Myocyte (in vitro differentiated cells): ENCODE data around the gene FLT3LG. TPM values are rescaled to one million over a fixed set of nuclear protein-coding genes. Genes with fewer than 3 reads are reported as not detected.

ENCODE experiments used
- DNase-seq: peaks from one replicate; pipeline ENCODE4 v3.0.0-alpha.2; 2012; ENCODE audit warnings: low read depth
- polyA plus RNA-seq: library from polyadenylated mRNA; unstranded; fragments of >200 nt; gene quantifications from one replicate; pipeline ENCODE4 v1.2.1, GENCODE V29; 2012; ENCODE audit warnings: missing spikeins
- total RNA-seq: library from RNA; depleted of rRNA; stranded (reverse); fragments of >200 nt; gene quantifications from 2 replicates; pipeline ENCODE4 v1.2.3, GENCODE V29; 2014

Gene FLT3LG, protein sequence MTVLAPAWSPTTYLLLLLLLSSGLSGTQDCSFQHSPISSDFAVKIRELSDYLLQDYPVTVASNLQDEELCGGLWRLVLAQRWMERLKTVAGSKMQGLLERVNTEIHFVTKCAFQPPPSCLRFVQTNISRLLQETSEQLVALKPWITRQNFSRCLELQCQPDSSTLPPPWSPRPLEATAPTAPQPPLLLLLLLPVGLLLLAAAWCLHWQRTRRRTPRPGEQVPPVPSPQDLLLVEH
- total RNA-seq: 2.6 and 3.4 TPM in 2 replicates
- polyA plus RNA-seq: 7.2 TPM

DNA sequence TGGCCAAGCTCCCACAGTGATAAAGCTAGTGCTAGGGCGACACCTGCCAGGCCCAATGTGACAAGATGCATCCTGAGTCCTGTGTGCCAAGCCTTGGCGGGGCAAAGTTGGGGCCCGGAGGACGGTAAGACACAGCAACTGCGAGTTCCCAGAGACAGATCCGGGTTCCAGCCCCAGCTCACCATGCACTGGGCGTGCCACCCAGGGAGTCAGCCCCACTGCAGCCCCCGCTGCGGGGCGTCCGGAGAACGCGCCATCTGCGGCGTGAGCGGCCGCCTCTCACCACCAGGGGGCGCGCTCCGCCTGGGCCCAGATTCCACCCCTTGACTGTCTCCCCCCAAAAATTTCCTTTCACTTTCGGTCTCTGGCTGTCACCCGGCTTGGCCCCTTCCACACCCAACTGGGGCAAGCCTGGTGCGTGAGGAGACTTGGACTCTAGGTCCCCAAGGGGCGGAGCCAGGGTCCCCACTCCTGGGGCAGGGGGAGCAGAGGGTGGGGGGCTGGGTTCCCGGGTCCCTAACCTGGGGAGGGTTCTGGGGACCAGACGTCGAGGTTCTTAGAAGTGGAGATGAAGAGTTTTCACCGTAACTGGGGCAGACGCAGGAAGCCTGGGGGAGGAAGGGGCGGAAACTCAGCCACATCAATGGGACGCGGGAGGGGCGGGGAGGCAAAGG lies at the start of gene FLT3LG:
Gene FLT3LG (plus strand): TSS at position 348 of the 674 bp plus-strand sequence. CDS start 425 bp downstream, outside the sequence.
- DNase-seq: peak; percentile 73

DNA sequence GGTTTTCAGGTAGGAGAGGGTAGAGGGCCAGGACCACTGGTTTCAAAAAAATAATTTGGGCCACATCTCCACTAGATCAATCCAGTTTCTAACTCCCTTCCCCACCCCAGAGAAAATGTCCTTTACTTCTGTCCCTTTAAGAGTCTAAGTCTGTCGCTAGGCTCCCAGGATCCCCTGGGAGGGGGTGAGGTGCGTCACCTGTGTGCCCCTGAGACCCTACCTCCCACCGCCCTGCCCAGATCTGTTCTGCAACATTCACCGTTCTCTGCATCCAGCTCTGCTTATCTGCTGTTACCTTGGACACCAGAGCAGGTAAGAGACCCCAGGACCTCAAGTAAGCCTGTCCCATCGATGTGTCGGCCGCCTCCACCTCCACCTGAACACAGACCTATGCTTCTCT lies 48.8 kb upstream of the FLT3LG start, which contains the start of gene GFY:
Gene GFY (plus strand): TSS at position 211 of the 400 bp plus-strand sequence. CDS start 1,043 bp downstream, outside the sequence.
- DNase-seq: no peak

DNA sequence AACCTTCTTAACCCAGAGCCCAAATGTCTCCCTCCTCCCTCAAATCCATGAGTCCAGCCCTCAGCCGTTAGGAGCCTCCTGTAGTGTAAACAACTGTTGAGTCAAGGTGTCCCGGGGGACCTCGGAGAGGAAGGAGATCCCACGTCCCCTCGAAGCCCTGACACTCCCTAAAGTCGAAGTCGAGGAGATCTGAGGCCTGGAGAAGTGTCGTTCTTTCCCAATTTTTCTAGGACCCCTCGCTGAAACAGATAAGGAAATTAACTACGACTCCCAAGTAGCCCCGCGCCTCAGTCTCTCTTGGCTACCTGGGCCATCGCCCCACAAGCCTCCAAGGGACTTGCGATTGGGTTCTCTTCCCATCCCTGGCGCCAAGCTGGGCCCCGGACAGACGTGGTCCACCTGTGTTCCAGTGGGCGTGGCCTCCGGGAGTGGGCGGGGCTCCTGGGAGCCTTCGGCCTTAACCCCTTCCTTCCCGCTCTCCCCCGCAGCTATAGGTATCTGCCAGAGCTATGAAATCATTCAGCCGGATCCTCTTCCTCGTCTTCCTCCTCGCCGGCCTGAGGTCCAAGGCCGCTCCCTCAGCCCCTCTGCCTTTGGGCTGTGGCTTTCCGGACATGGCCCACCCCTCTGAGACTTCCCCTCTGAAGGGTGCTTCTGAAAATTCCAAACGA lies 48.0 kb upstream of the FLT3LG start:
- DNase-seq: no peak

DNA sequence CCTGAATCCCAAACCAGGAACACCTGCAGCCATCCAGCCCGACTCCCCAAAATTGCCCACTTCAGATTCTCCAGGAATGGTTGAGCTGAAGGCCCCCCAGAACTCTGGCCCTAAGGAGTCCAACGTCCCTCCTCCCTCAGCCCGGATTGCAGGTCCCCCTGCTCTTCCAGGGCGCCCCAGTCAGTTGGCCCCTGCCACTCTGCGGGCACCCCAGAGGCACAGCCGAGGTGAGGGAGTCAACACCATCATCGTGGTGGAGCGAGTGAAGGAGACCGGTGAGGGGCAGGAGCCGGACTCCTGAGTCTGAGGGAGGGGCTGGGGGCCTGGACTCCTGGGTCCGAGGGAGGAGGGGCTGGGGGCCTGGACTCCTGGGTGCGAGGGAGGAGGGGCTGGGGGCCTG lies 46.7 kb upstream of the FLT3LG start:
- no peak for DNase-seq

DNA sequence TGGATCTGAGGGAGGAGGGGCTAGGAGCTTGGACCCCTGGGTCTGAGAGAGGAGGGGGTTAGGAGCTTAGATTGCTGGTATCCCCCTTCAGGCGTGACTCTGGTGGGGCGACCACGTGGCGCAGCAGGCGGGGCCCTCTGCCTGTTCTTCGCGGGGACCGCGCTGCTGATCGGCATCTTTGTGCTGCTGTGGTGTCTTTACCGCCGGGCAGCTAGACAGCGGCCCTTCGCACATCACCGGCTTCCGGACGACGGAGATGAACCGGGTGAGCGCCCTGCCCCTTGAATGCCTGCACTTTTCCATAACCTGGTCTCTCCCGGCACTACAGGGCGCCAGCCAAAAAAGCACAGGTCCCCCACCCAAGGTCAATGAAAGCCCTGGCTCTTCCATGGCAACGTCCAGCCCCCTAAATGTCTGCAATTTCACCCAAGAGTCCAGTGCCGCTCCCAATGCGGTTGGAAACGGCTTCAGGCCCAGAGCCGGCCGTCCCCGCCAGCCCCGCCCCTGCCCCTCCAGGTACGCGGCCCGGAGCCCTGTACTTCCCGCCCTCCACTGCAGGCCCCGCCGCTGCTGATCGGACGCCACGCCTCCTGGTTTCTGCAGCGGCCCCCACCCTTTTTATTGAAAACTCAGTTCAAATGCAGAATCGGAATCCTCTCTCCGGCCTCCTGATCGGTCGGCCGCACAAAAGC lies 46.0 kb upstream of the FLT3LG start:
- no peak for DNase-seq

DNA sequence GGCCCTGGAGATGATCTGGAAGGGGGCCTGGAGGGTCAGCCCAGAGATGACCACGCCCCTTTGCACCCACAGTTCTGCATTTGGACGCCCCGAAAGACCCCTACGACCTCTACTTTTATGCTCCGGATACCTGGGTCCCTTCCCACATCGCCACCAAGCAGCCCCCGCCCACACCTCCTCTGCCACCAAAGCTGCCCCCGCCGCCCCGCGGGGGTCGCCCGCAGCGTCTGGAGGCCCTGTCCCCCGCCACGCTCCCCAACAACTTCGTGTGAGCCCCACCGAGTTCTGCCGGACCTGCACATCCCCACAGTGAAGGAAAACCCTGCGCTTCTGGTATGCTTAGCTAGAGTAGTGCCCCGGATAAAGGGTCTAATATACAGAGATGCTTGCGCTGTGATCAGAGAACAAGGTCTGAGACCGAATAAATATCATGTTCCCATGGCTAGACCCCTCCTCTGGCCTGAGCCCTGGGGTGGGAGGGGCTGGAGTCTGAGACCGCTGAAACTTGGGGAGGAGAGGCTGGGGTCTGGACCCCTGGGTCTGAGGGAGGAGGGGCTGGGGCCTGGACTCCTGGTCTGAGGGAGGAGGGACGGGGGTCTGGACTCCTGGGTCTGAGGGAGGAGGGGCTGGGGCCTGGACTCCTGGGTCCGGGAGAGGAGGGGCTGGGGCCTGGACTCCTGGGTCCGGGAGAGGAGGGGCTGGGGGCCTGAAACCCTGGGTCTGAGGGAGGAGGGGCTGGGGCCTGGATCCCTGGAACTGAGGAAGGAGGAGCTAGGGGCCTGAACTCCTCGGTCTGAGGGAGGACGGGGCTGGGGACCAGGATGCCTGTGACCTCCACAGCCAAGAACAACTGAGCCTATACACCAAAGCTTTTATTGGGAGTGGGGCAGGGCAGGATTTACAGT lies 45.2 kb upstream of the FLT3LG start:
- no peak for DNase-seq

DNA sequence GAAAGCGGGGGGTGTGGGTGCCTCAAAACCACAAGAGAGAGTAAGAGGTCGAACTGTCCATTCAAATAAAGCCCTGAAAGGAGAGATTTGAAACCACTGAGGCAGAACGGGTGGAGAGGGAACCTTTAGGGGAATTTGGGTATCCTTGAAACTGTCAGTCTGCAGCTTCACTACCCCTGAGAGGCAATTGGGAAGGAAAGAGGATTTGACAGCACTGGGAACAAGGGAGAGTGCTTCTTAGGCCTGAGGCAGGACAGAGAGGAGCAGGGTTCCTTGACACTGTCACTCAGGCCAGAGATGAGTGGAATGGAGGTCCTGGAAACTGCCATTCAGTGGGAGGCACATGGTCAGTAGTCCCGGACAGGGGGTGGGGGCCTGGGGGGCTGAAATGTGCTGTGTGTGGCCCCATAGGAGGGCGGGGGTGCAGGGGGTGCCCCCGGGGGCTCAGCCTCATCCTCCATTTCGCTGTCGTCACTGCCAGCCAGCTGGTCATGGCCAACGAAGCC lies 43.8 kb upstream of the FLT3LG start:
- DNase-seq: no peak

DNA sequence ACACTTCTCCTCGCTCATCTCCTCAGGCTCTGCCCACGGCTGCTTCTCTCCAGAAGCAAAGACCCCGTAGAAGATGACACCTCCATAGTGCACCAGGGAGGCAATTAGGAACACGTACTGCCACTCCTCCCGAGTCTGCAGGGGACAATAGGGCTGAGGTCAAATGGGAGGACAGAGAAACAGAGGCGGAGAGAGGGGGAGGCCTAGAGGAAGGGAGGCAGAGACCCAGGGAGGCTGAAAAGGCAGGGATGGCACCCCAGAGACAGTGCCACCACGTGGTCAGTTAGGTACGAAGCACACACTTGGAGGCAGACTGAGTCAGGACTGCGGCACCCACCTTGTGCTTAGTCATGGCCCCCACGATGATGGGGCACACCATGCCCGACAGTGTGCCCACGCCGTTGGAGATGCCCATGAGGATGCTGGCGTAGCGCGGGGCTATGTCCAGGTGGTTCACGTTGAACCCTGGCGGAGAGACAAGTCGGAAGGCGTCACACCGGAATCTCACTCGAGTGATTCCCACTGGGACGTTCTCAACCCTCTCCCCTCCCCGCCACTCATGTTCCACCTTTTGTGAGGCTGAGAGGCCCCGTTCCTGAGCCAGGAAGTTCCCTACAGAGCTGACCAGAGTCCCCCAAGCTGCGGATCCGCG lies 43.2 kb upstream of the FLT3LG start:
- no peak for DNase-seq

DNA sequence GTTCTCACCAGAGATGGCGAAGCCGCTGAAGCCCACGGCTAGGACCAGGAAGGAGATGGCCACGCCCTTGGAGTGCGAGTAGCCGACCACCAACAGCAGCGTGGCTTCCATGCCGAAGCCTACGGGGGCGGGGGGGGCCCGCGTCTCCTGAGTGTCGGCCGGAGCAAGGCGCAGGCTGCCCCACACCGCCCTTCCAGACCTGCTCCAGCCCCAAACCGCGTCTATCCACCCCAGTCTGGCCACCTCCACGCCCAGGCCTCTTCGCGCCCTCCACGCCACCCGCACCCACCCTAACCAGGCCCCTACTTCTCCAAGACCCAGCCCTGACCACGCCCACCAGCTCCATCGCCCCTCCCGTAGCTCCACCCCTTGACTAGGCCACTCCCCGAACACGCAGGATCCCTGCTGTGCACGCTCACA lies 42.7 kb upstream of the FLT3LG start:
- DNase-seq: no peak

DNA sequence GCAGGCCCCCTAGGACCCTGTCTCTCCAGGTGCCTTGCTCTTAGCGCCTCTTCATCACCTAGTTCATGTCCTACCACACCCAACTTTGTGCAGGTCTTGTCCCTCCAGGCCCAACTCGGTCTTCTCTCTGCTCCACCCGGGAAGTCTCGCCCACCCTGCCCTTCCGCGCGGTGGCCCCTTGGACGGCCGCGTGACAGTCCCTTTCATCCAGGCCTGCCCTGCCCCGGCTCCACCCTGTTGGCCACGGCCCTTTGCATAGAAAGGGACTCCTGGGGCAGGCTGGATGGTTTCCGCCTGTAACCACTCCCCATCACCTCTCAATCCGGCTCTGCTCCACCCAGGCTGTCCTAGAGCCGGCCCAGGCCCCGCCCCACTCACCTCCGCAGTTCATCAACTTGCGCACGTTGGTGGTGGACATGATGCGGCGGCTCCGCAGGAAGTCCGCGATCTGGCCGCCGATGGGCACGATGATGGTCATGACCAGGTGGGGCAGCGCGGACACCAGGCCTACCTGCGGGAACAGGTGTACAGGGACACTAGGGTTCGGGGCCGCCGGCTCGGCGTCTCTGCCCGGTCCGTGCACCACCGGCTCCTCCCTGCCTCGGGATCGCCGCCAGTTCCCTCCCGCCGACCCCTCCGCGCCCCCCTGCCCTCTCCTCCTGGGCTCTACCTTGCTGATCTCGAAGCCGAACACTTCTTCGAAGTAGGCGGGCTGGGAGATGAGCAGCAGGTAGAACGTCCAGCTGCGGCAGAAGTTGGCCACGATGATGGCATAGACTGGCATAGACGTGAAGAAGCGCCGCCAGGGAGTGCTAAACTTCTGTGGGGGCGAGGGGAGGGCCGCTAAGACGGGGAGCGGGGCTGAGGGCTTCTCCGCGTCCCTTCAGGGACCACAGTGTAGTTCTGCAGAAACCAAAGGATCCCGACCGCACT lies 41.6 kb upstream of the FLT3LG start:
- DNase-seq: no peak

DNA sequence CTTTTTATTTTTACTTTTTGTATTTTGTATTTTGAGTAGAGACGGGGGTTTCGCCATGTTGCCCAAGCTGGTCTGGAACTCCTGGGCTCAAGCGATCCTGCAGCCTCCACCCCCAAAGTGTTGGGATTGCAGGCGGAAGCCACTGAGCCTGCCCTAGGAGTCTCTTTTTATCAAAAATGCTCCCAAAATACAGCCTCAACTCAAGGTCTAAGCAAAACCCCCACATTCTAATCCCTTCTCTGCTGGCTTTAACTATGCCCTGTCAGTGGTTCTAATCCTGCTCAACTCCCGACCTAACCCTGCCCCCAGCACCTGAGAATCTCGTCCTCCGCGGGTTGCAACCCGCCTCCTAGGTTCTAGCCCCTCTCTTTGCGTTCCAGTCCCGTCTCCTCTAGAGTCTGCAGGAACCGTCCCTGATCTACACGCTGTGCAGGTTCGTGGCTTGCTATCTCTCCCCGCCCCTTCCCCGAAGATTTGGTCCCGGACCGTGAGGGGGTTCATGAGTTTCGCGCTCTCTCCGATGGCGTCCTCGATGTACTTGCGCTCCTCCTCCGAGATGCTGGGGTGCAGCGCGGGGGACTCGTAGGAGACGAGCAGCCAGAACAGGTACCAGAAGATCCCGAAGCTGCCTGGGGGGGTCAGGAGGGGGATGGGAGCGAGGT lies 40.6 kb upstream of the FLT3LG start:
- DNase-seq: no peak

DNA sequence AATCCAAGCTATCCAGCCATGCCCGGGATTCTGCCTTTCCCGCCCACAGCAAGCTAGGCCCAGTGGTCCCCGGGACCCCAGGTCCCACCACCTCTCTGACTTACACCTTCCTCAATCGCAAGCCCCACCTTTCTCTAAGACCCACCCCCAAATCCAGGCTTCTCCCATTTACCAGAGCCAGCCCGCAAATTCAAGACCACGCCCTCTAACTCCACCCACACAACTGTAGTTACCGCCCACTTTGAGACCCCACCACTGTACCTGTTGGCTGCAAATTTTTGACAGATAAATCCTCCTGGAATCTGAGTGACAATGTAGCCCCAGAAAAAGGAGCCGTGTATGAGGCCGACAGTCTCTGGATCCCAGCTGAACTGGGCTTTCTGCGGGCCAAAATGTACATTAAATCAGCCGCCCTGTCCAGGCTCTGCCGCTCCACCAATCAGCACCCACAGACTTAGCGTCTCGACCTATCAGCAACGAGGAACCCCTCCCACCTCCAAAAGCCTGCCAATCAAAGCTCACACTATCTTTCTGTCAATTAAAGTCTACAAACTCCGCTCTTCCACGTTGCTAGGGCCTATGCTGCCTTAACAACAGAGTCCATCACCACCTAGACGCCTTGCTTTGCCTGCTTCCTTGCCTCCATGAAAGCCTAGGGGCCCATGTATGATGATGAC lies 39.0 kb upstream of the FLT3LG start:
- no peak for DNase-seq

DNA sequence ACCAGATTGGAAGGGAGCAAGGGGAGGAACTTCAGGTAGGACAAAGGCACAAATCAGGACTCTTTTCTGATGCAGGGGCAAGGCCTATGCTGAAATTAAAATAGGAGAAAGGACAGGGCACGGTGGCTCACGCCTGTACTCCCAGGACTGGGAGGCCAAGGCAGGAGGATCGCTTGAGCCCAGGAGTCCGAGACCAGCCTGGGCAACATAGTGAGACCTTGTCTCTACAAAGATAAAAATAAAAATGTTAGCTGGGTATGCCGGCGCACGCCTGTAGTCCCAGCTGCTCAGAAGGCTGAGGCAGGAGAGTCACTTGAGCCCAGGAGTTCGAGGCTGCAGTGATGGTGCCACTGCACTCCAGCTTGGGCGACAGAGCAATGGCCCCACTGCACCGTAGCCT lies 38.3 kb upstream of the FLT3LG start:
- no peak for DNase-seq

DNA sequence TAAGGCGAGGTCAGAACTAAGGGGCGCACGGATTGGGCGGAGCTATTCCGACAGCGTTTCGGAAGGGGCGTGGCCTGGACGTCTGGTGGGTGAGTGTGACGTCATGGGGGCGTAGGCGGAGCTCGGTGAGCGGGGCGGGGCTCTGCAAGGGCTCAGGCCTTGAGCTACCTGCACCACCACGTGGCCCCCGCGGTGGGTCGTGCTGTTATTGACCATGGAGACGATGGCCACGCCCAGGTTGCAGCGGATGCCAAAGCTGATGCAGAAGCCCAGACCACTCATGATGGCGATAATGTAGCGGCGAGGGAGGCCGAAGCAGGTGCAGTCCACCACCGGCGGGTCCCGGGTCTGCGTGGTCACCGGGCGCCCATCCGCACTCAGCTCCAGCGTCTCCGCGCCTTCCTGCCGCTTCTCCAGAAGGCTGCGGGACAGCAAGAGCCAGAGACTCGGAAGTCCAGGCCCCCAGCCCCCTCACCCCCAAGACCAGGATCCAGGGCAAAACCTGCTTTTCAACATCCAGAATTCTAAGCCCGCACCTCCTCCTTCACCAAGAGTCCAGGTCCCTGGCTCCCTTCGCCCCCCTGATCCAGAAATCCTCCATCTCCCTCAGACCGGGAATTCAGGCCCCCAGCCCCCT lies 37.5 kb upstream of the FLT3LG start:
- no peak for DNase-seq

DNA sequence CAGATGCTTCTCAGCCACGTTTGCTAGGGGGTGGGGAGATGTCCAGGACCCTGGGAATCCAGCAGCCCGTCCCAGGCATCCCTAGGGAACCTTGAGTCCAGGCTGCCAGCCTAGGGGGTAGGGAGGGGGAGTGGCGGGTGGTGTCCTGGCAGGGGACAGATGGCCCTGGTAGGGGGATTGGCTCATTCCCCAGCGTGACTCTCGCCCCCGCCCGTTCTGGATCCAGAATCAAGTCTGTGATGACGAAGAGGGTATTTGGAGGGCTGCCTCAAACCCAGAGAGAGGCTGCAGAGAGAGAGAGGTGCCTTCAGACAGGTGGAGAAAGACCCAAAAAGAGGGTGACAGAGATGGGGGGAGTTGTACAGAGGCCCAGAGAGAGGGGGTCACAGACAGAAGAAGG lies 36.8 kb upstream of the FLT3LG start:
- no peak for DNase-seq

DNA sequence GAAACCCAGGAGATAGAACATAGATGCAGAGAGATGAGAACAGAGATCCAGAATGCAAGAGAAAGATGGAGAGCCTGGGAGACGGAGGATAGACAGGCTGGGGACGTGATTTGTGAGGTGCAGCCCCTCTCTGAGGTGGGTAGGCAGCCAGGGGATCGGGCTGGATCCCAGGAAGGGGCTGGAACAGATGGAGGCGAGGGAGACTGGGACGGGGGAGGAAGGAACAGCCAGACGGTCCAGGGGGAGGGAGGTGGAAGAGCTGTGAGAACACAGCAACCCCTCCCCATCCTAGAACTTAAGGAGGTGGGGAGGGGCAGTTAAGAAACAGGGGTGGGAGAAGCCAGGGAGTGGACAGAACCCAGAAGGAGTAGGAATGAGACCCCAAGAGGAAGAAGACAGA lies 35.8 kb upstream of the FLT3LG start:
- DNase-seq: no peak

DNA sequence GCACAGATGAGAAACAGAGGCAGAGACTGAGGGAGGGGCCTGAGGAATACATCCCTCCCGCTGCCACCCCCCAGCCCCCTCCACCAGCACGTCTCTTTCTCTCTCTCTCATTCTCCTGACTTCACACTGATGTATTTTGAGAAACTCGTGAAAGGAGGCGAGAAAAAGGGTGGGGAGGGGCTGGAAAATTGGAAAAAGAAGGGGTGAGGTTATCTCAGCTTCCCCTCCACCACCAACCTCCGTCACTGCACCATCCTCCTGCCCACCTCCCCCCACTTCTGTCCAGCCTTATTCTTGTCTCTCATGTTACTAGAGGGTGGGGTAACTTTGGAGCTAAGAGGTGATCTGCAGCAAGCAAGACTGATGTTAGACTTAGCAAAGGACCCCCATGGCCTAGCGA lies 34.2 kb upstream of the FLT3LG start:
- no peak for DNase-seq
